Vagina (tissue), 2 donors: ENCODE data around the gene PSKH1. TPM values are rescaled to one million over a fixed set of nuclear protein-coding genes. Genes with fewer than 3 reads are reported as not detected.

Experiments used
- DNase-seq, 2 donors: peaks; one replicate each; pipeline ENCODE4 v3.0.0-alpha.2; 2017; ENCODE audit errors: extremely low spot score in 2 of 2
- H3K27ac ChIP-seq: fragments of 200-600 bp; sonication (generic); one replicate; pipeline ENCODE4 v1.5.1; 2019
- H3K27me3 ChIP-seq: fragments of 200-600 bp; sonication (generic); one replicate; pipeline ENCODE4 v1.5.1; 2019
- H3K36me3 ChIP-seq, 2 donors: fragments of 200-600 bp; sonication (generic); one replicate each; pipeline ENCODE4 v1.5.1; 2017 to 2019
- H3K4me1 ChIP-seq: fragments of 200-600 bp; sonication (generic); one replicate; pipeline ENCODE4 v1.5.1; 2019
- H3K4me3 ChIP-seq, 2 donors: fragments of 200-600 bp; sonication (generic); 1 replicate in 1 of 2; 2 replicates in 1 of 2; pipeline ENCODE4 v1.5.1; 2016 to 2019
- H3K9me3 ChIP-seq: fragments of 200-600 bp; sonication (generic); one replicate; pipeline ENCODE4 v1.5.1; 2019
- CTCF ChIP-seq, 3 experiments: fragments of 450-650 bp in 2 of 3; fragments of 200-600 bp in 1 of 3; sonication (generic) in 1 of 3; IDR thresholded peaks; one replicate each; pipeline ENCODE4 v1.5.1; 2017 to 2019; ENCODE audit warnings: antibody characterized with exemption in 3 of 3, mild to moderate bottlenecking in 2 of 3, moderate library complexity in 2 of 3
- POLR2A ChIP-seq, 2 donors: fragments of 450-650 bp; IDR thresholded peaks; one replicate each; pipeline ENCODE4 v1.6.1; 2017; ENCODE audit warnings: antibody characterized with exemption in 2 of 2, mild to moderate bottlenecking in 2 of 2, moderate library complexity in 2 of 2
- POLR2AphosphoS5 ChIP-seq, 2 donors: sonication (generic); formaldehyde crosslinking; IDR thresholded peaks; one replicate each; pipeline ENCODE4 v1.9.0; 2017; ENCODE audit warnings: antibody characterized with exemption in 2 of 2, mild to moderate bottlenecking in 2 of 2, low read depth in 1 of 2; ENCODE audit not compliant: insufficient read depth in 1 of 2
- intact Hi-C: fragments of 100-400 bp; cut with DNase I; formaldehyde crosslinking; loops from one replicate; pipeline ENCODE4 v1.15.1; 2023
- small RNA-seq: library from RNA; depleted of rRNA; stranded (forward); fragments of <200 nt; gene quantifications from one replicate; pipeline ENCODE3, GENCODE V24; 2016
- total RNA-seq: library from RNA; depleted of rRNA; stranded (reverse); fragments of >200 nt; gene quantifications from one replicate; pipeline ENCODE4 v1.2.3, GENCODE V29; 2016

Gene PSKH1
- total RNA-seq, 1 donor from 2014 or later = 17.4 TPM

GRCh38 chr16:67976205-67976604 lies 83.2 kb downstream of the PSKH1 start:
- TF ChIP-seq POLR2A (IDR thresholded peaks at IDR 0.05) = no peak
- TF ChIP-seq CTCF (IDR thresholded peaks at IDR 0.05) = no peak
- no peak for TF ChIP-seq POLR2AphosphoS5 (IDR thresholded peaks at IDR 0.05; ENCODE audit: insufficient read depth in 1 of 2, low read depth in 1 of 2)
- H3K9me3 ChIP-seq = no peaks in the 10 kb centered on the region
- intact Hi-C loops = no loop called here
- no peaks in the 10 kb centered on the region for H3K27me3 ChIP-seq
- H3K4me3 ChIP-seq = no peak overlapping the region
- no peaks in the 10 kb centered on the region for H3K4me1 ChIP-seq
- no peaks in the 10 kb centered on the region for H3K36me3 ChIP-seq
- no peak overlapping the region for H3K27ac ChIP-seq
- DNase-seq = no peak

DNA sequence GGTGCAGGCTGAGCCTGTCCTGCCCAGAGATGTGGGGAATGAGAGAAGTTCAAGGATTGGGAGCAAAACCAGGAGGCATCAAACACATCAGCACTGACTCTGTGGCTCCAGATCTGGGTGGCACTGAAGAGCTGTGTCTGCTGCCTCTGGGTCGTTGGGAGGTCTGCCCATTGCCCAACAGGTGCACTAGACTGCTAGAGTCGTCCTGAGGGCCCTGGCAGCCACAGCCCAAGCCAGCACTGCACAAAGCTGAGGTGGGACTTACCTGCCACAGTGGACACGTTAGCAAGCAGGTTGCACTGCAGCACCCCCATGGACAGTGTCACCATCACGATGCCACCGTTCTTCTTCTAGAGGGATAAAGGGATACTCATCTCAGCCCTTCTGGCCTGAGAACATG lies 84.0 kb downstream of the PSKH1 start:
- H3K4me3 ChIP-seq = no peak overlapping the region
- H3K4me1 ChIP-seq = no peaks in the 10 kb centered on the region
- H3K27me3 ChIP-seq = no peaks in the 10 kb centered on the region
- no peak overlapping the region for H3K27ac ChIP-seq
- intact Hi-C loops = no loop called here
- H3K36me3 ChIP-seq = no peaks in the 10 kb centered on the region
- DNase-seq = no peak
- H3K9me3 ChIP-seq = no peaks in the 10 kb centered on the region
- TF ChIP-seq POLR2A (IDR thresholded peaks at IDR 0.05) (no peak), CTCF (IDR thresholded peaks at IDR 0.05) (no peak), POLR2AphosphoS5 (IDR thresholded peaks at IDR 0.05; ENCODE audit: insufficient read depth in 1 of 2, low read depth in 1 of 2) (no peak)

DNA sequence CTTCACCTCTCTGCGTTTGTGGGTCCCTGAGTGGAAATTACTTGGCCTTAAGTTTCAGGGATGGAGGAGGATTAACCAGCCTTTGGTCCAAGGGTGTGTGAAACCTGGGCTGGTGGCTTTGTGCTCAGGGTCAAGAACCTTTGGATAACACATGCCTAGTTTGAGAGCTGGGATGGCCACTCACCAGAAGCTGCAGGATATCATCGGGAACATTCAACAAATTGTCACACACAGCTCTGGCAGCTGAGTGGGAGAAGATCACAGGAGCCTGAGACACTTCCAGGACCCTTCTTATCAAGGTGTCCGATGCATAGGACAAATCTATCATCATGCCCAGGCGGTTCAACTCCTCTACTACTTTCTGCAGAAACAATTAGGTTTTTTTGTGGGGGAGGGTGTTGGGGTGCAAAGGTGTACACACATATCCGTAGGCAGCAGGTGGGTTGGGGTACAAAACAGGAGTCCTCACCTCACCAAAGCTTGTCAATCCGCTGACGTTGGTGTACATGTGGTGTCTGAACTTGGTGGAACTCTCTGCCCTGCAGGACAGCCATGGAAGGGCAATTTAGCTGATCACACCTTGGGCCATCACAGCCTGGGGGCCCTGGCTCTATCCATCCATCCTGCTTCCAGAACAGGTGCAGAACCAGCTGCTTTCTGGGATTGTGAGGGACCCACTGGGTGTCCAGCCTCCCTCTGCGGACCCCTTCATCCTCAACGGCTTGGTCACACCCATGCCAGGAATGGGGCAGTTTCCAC lies 84.6 kb downstream of the PSKH1 start:
- H3K9me3 ChIP-seq = no peaks in the 10 kb centered on the region
- H3K27ac ChIP-seq = no peak overlapping the region
- H3K4me1 ChIP-seq = no peaks in the 10 kb centered on the region
- no peak for DNase-seq
- TF ChIP-seq POLR2AphosphoS5 (IDR thresholded peaks at IDR 0.05; ENCODE audit: insufficient read depth in 1 of 2, low read depth in 1 of 2) (no peak), POLR2A (IDR thresholded peaks at IDR 0.05) (no peak), CTCF (IDR thresholded peaks at IDR 0.05) (no peak)
- H3K4me3 ChIP-seq = no peak overlapping the region
- intact Hi-C loops = no loop called here
- no peaks in the 10 kb centered on the region for H3K36me3 ChIP-seq
- H3K27me3 ChIP-seq = no peaks in the 10 kb centered on the region

Small RNAs within 50 kb of the gene (small RNA-seq; reads per million reads assigned to genes)
- gene AC040162.2 (not detected), gene NRN1L (not detected)

Other genes with a start within 250 kb of the PSKH1 start
- gene CARMIL2, start 248.1 kb upstream of the PSKH1 start, total RNA-seq = 5.6 TPM
- gene ACD, start 233.0 kb upstream of the PSKH1 start, total RNA-seq = 38.8 TPM
- gene PARD6A, start 232.3 kb upstream of the PSKH1 start, total RNA-seq = 1.2 TPM
- gene ENKD1, start 226.5 kb upstream of the PSKH1 start, total RNA-seq = 14.7 TPM
- gene C16orf86, start 226.4 kb upstream of the PSKH1 start, total RNA-seq = 10.3 TPM
- 32.7 TPM for gene GFOD2, start 173.9 kb upstream of the PSKH1 start, total RNA-seq
- gene RANBP10, start 86.7 kb upstream of the PSKH1 start, total RNA-seq = 17.9 TPM
- not detected for gene TSNAXIP1, start 86.4 kb upstream of the PSKH1 start, total RNA-seq
- 50.6 TPM for gene THAP11, start 50.9 kb upstream of the PSKH1 start, total RNA-seq
- 131 TPM for gene NUTF2, start 46.3 kb upstream of the PSKH1 start, total RNA-seq
- gene CENPT, start 45.6 kb upstream of the PSKH1 start, total RNA-seq = 57.7 TPM
- 71.9 TPM for gene EDC4, start 20.2 kb upstream of the PSKH1 start, total RNA-seq
- not detected for gene NRN1L, start 8.4 kb upstream of the PSKH1 start, total RNA-seq
- gene CTRL, start 38.6 kb downstream of the PSKH1 start, total RNA-seq = 3.2 TPM
- gene PSMB10, start 43.6 kb downstream of the PSKH1 start, total RNA-seq = 45.2 TPM
- gene LCAT, start 50.9 kb downstream of the PSKH1 start, total RNA-seq = 33.4 TPM
- 43.2 TPM for gene SLC12A4, start 75.4 kb downstream of the PSKH1 start, total RNA-seq
- not detected for gene DPEP3, start 87.2 kb downstream of the PSKH1 start, total RNA-seq
- gene DPEP2, start 106.2 kb downstream of the PSKH1 start, total RNA-seq = 2.0 TPM
- not detected for gene DPEP2NB, start 122.7 kb downstream of the PSKH1 start, total RNA-seq
- gene DDX28, start 130.0 kb downstream of the PSKH1 start, total RNA-seq = 17.7 TPM
- gene DUS2, start 130.0 kb downstream of the PSKH1 start, total RNA-seq = 11.5 TPM
- 51.8 TPM for gene NFATC3, start 192.1 kb downstream of the PSKH1 start, total RNA-seq